GM18858 (cell line): Measurements from ENCODE around the gene PARM1.

Source experiments
- ATAC-seq: cut with Tn5 transposase; IDR thresholded peaks from one replicate; pipeline ENCODE4 v1.9.1; 2021; ENCODE audit not compliant: unreplicated experiment

The PARM1 gene

GRCh38 chr4:75028196-75028854 lies 95.4 kb downstream of the PARM1 start:
- ATAC-seq: no peak

GRCh38 chr4:75030028-75030427 lies 97.1 kb downstream of the PARM1 start:
- no peak for ATAC-seq

- ATAC-seq: no peak
Observed at GRCh38 chr4:75030649-75031235, 97.8 kb downstream of the PARM1 start.

- no peak for ATAC-seq
Observed at GRCh38 chr4:75031775-75032174, 98.9 kb downstream of the PARM1 start.

DNA sequence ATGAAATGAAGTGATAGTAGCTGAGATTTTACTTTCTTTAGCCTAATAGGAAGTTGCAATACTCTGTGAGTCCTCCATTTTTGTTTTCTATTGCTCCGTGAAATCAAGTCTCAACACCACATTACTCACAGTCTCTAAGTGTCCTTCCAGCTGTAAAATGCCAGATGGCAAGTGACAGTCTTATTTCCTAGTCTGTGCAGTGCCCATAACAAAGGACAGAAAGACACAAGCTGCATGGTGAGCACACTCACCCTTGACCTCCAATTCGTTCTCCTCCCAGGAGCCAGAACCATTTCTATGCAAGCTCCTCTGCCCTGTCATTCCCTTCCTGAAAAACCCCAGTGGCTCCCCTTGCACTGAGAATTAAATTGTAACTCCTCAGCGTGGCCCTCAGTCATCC lies 101.6 kb downstream of the PARM1 start:
- ATAC-seq: no peak

DNA sequence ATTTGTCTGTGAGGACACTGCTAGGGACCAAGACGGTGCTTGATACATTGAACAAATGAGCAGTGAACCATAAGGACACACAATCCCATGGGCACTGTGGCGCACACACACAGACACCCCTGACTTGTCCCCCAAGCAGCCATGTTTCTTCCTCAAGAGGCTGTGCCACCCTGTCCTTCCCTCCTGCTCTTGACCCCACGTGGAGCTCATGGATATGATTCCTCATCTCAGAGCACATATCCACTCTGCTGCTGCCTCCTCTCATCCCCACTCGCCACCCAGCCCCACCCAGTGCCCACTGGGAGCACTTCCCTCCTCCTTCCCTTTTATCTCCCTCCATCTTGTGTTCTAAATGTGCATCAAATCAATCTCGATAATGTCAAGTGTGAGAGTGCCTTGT lies 102.4 kb downstream of the PARM1 start:
- no peak for ATAC-seq

- ATAC-seq: no peak
Observed at GRCh38 chr4:75036046-75036830, 103.3 kb downstream of the PARM1 start.

DNA sequence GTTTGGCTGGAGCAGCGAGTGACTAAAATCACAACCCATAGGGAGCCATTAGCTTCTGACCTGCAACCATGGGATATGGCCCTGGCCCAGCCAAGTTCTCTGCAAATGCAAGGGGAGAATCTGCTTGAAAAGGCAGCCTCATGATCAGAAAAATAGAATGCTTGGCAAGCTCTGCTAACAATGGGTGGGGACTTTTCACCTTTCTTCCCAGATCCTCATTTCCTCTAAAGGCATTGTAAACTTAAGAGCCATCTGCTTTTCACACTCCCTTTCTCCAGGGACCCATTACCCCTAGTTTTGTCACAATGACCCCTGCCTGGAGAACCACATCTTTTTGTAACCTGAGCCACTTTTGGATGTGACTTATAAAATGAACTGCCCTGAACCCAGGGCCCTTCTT lies 104.3 kb downstream of the PARM1 start:
- no peak for ATAC-seq

DNA sequence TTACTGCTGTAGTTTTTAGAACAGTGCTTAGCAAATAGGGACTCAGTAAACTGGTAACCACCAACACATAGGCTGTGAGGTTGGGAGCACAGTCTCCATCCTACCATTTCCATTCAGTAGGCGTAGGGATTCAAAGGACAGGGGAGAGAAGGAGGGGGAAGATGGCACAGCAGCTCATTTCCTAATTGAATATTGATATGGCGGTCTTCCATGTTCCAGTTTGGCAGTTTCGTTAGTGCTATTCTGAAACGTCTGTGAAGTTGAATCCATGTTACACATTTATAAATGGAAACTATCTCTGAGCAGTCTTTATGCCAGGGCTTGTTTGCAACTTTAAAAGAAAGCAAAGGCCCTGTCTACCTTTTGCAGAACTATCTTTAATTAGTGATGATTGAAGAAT lies 105.5 kb downstream of the PARM1 start:
- ATAC-seq: no peak

GRCh38 chr4:75040703-75041102 lies 107.8 kb downstream of the PARM1 start:
- ATAC-seq: no peak

DNA sequence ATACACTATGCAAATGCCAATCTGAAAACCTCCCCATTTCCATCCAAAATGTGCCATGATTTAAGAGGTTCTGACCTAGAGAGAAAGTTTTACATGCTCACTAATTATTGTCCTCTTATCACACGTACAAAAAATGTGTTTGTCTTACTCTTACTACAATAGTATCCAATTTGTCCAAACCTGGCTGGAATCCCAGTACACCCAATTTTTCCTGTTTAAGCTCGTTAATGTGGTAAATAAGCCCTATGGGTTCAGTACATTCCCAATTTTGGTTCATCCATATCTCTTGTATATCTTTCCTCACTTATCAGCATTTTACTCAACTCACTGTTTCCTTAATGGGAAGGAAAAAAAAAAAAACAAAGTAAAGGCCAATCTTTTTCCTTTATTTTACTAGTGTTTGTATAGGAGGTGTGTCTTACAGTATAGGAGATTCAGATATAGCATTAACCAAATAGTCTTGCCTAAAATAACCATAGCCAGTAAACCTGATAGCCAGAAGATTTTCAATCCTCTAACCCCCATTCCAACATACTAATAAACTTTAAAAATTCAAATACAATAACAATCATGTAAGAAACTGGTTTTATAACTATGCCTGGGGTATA lies 109.8 kb downstream of the PARM1 start:
- ATAC-seq: no peak

DNA sequence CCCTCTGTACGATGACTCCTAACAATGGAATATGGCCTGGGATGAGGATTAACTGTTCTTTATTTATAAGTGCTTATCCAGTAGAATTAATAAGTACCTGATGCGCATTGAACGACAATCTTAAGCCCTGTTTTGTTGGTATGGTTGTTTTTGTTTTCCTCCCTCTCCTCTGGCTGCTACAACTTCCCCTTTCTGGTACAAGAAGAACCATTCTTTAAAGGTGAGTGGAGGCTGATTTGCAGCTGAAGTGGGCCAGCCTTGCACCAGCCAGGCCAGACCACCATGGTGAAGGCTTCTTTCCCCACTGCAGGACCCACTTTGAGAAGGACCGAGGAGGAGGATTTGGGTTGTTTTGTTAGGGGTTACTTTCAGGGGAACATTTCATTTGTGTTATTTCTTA lies 113.3 kb downstream of the PARM1 start:
- ATAC-seq: no peak

DNA sequence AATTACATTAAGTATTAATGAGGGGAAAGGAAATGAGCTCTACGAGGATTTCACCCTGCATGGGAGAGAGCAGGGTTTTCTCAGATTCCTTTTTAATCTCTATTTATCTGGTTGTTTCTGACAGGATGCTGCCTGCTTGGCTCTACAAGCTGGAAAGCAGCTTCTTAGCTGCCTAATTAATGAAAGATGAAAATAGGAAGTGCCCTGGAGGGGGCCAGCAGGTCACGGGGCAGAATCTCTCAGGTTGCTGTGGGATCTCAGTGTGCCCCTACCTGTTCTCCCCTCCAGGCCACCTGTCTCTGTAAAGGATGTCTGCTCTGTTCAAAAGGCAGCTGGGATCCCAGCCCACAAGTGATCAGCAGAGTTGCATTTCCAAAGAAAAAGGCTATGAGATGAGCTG lies 113.7 kb downstream of the PARM1 start:
- ATAC-seq: no peak

- ATAC-seq: no peak
Observed at GRCh38 chr4:75048208-75048879, 115.4 kb downstream of the PARM1 start.

- no peak for ATAC-seq
Observed at GRCh38 chr4:75051431-75051830, 118.5 kb downstream of the PARM1 start.

DNA sequence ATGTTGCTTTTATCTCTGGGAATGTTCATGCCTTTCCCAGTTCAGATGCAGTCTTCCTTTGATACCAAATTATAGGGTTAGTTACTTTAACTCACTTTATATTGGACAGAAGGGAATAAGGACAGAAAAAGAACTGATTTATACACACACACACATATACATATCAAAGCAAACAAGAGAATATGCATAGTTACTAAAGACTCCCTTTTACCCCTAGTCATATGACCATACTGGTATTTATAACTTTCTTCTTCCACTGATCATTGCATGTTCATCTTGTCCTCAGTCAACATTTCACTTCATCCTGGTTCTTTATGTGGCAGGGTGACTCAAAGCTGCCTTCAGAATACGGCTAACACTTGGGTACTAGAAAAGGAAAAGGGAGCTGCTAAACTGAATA lies 120.4 kb downstream of the PARM1 start:
- ATAC-seq: no peak

DNA sequence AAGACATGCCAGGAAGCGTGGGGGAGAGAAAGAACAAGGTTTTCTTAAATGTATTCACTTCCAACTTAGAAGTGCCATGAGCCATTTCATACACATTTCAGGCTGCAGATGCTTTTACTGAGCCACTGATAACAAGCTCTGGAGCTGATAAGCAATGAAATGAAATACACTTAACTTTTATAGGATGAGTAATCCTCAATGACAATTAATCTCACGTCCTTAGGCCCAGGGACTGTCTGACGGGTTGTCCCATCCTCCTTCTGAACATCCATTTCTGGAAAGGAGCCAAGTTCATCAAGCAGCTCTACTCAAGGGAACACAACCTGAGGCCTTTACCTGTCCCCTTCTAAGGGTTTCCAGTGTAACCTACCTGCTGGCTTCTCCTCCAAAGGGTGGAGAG lies 121.2 kb downstream of the PARM1 start:
- no peak for ATAC-seq

- no peak for ATAC-seq
Observed at GRCh38 chr4:75056277-75056676, 123.4 kb downstream of the PARM1 start.

- no peak for ATAC-seq
Observed at GRCh38 chr4:75057369-75057768, 124.5 kb downstream of the PARM1 start.

- no peak for ATAC-seq
Observed at GRCh38 chr4:75058486-75058885, 125.6 kb downstream of the PARM1 start.

- ATAC-seq: no peak
Observed at GRCh38 chr4:75063433-75063832, 130.5 kb downstream of the PARM1 start.
